Nephron progenitor cell (in vitro differentiated cells): ENCODE results near the gene PRELID2.
"Not testable (repeated sequence)": the region's sequence is repeated elsewhere in the genome, so short reads cannot be mapped to it uniquely, and the experiment has no call there.

Source experiments
- DNase-seq: peaks from one replicate; pipeline ENCODE4 v3.0.0; 2021
- H3K27ac Mint-ChIP-seq: 2 replicates; pipeline ENCODE4 v1.8.0; 2021; ENCODE audit warnings: mild to moderate bottlenecking, moderate library complexity, mixed read lengths
- H3K27me3 Mint-ChIP-seq: 2 replicates; pipeline ENCODE4 v1.8.0; 2021; ENCODE audit warnings: mild to moderate bottlenecking, low read depth, mixed read lengths; ENCODE audit not compliant: poor library complexity
- H3K36me3 Mint-ChIP-seq: 2 replicates; pipeline ENCODE4 v1.8.0; 2021; ENCODE audit warnings: low read depth, mixed read lengths
- H3K4me1 Mint-ChIP-seq: 2 replicates; pipeline ENCODE4 v1.8.0; 2021; ENCODE audit warnings: mixed read lengths
- H3K4me3 Mint-ChIP-seq: 2 replicates; pipeline ENCODE4 v1.8.0; 2021; ENCODE audit warnings: mild to moderate bottlenecking, moderate library complexity, mixed read lengths
- H3K9me3 Mint-ChIP-seq: 2 replicates; pipeline ENCODE4 v1.8.0; 2021; ENCODE audit warnings: mild to moderate bottlenecking, moderate library complexity, mixed read lengths
- TF ChIP-seq, protein P1 (sequence below): fragments of 200-600 bp; sonication (generic); IDR thresholded peaks from 2 replicates; pipeline ENCODE4 v1.5.0; 2021; ENCODE audit warnings: antibody characterized with exemption

Gene PRELID2

DNA sequence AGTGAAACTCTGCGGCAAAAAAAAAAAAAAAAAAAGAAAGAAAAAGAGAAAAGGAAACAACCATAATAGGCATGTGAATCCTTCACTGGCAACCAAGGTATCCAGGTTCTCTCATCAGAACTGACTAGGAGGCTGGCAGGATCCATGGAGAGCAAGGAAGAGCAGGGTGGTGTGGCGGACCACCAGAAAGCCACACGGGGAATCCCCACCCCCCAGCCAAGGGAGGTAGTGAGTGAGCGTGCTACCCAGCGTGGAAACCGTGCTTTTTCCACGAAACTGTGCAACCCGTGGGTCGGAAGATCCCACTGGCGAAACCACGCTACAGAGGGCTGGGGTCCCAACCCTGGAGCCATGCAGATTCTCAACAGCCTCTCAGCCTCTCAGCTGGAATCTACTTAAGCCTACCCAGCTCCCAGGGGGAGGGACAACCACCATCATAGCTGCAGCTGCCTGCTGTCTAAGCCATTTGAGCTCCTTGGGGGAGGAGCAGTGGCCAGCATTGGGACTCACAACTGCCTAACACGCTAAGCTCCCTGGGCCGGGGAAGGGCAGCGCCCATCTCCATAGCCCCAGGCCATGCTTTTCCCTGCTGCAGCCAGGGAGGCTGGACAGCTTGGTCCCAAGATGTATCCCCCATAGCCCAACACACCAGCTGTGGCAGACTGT, 91.6 kb downstream of the PRELID2 start:
- TF ChIP-seq, protein P1, sequence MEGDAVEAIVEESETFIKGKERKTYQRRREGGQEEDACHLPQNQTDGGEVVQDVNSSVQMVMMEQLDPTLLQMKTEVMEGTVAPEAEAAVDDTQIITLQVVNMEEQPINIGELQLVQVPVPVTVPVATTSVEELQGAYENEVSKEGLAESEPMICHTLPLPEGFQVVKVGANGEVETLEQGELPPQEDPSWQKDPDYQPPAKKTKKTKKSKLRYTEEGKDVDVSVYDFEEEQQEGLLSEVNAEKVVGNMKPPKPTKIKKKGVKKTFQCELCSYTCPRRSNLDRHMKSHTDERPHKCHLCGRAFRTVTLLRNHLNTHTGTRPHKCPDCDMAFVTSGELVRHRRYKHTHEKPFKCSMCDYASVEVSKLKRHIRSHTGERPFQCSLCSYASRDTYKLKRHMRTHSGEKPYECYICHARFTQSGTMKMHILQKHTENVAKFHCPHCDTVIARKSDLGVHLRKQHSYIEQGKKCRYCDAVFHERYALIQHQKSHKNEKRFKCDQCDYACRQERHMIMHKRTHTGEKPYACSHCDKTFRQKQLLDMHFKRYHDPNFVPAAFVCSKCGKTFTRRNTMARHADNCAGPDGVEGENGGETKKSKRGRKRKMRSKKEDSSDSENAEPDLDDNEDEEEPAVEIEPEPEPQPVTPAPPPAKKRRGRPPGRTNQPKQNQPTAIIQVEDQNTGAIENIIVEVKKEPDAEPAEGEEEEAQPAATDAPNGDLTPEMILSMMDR = no peak
- Mint-ChIP-seq H3K27ac (no peak overlapping the region), H3K4me1 (no peaks in the 10 kb centered on the region), H3K36me3 (peaks cover 14% of the 10 kb centered on the region), H3K4me3 (no peak overlapping the region), H3K9me3 (peaks cover 11% of the 10 kb centered on the region), H3K27me3 (no peaks in the 10 kb centered on the region)
- no peak for DNase-seq

DNA sequence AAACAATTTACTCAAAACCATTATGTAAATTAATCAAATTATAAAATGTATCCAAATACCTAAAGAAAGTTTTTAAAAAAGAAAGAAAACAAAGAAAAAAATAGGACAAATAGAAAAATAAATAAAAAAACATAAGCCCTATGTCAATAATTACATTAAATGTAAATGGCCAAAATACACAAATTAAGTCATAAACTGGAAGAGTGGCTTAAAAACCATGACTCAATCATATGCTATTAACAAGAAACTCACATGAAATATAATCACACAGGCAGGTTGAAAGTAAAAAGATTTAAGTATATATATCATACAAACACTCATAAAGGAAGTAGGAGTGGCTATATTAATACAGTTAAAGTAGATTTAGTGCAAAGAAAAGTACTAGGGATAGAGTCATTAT, 95.3 kb downstream of the PRELID2 start:
- TF ChIP-seq, protein P1 = no peak
- H3K27me3 Mint-ChIP-seq = no peaks in the 10 kb centered on the region
- no peak overlapping the region for H3K4me3 Mint-ChIP-seq
- H3K9me3 Mint-ChIP-seq = peaks cover 13% of the 10 kb centered on the region
- no peak overlapping the region for H3K27ac Mint-ChIP-seq
- DNase-seq = no peak
- H3K36me3 Mint-ChIP-seq = peaks cover 14% of the 10 kb centered on the region
- H3K4me1 Mint-ChIP-seq = no peaks in the 10 kb centered on the region

DNA sequence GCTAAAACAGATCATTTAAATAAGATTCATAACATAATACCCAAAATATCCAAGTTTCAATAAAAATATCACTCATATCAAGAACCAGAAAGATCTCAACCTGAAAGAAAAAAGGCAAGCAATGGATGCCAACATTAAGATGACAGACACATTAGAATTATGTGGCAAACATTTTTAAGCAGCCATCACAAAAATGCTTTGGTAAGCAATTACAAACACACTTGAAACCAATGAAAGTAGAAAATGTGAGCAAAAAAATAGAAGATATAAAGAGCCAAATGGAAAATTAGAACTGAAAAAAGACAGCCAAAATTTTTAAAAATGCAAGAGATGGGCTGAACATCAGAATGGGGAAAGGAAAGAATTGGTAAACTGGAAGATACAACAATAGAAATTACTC, 96.9 kb downstream of the PRELID2 start:
- no peaks in the 10 kb centered on the region for H3K4me1 Mint-ChIP-seq
- H3K36me3 Mint-ChIP-seq = peaks cover 22% of the 10 kb centered on the region
- peaks cover 17% of the 10 kb centered on the region for H3K9me3 Mint-ChIP-seq
- H3K27me3 Mint-ChIP-seq = no peaks in the 10 kb centered on the region
- H3K4me3 Mint-ChIP-seq = no peak overlapping the region
- TF ChIP-seq, protein P1 = no peak
- no peak overlapping the region for H3K27ac Mint-ChIP-seq
- DNase-seq = no peak

DNA sequence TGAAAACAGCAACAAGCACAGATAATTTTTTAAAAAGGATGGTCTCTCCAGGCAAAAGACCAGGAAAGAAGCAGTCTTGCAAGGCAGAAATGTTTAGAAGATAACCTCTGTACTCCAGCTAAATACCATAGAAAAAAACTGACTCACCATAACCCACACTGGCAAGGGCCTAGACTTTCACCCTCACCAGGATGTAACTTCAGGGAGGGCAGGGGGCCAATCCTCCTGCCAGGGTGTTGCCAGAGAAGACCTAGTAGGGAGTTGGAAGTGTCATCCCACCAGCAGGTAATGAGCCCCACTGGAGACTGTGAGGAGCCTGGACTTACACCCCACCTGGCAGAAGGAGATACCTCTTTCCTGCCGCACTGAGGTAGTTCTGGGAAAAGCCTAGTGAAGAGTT, 97.6 kb downstream of the PRELID2 start:
- DNase-seq = no peak

GRCh38 chr5:145729956-145730355, 105.2 kb downstream of the PRELID2 start:
- Mint-ChIP-seq H3K9me3 (peaks cover 75% of the 10 kb centered on the region), H3K36me3 (peaks cover 80% of the 10 kb centered on the region)
- not testable (repeated sequence) for H3K27ac Mint-ChIP-seq, H3K27me3 Mint-ChIP-seq, H3K4me3 Mint-ChIP-seq, DNase-seq, H3K4me1 Mint-ChIP-seq

More for the DNA sequence above, 97.6 kb downstream of the PRELID2 start:
- Mint-ChIP-seq H3K27me3 (no peaks in the 10 kb centered on the region), H3K4me1 (no peaks in the 10 kb centered on the region), H3K36me3 (peaks cover 19% of the 10 kb centered on the region), H3K4me3 (no peak overlapping the region), H3K9me3 (peaks cover 18% of the 10 kb centered on the region), H3K27ac (no peak overlapping the region)
- TF ChIP-seq, protein P1 = no peak

DNA sequence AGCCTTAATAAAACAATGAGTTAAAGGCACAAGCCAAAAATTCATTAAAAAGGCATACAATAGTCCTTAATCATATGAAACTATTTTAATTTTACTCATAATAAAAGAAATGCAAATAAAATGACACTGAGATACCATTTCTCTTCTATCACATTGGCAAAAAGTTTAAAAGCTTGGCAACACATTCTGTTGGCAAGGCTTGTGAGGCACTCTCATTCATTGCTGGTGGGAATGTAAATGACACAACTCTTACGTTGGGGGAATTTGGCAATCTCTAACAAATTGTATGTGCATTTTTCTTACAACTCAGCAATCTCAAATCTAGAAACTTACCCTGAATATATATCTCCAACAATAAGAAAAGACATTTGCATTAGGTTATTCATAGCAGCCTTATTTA, 111.6 kb downstream of the PRELID2 start:
- H3K9me3 Mint-ChIP-seq = peaks cover 34% of the 10 kb centered on the region
- no peak overlapping the region for H3K4me3 Mint-ChIP-seq
- H3K36me3 Mint-ChIP-seq = peaks cover 31% of the 10 kb centered on the region
- H3K4me1 Mint-ChIP-seq = no peaks in the 10 kb centered on the region
- peaks cover 3% of the 10 kb centered on the region for H3K27me3 Mint-ChIP-seq
- no peak overlapping the region for H3K27ac Mint-ChIP-seq
- TF ChIP-seq, protein P1 = no peak
- DNase-seq = no peak
